A549 (cell line): ENCODE results near the gene CFAP97.

Experiments used
- CEBPB ChIP-seq, 2 experiments: fragments of >200 bp in 1 of 2; sonication (Bioruptor Twin) in 1 of 2; formaldehyde crosslinking in 1 of 2; IDR thresholded peaks; 2 replicates each; pipeline ENCODE4 v1.6.1; 2012 to 2016
- POLR2A ChIP-seq: IDR thresholded peaks from 2 replicates; pipeline ENCODE4 v1.6.1; 2012; ENCODE audit warnings: mild to moderate bottlenecking, low read length

DNA sequence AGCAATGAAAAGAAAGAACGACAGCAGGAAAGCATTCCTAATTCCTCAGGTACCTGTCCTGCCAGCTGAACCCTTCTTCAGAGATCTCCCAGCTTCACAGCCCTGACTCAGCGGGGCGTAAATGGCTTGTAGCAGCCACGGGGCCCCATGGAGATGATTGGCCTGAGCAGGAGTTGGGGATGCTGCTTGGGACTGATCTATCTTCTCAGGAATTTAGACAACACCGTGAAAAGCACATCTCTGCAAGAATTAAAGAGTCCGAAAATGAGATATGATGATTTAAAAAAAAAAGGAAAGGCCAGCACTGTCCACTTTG is 83.2 kb downstream of the CFAP97 start:
- TF ChIP-seq POLR2A (no peak), CEBPB (IDR thresholded peaks at IDR 0.05) (no peak)
